Adrenal gland (tissue), 12 donors: Measurements from ENCODE around the gene DPM2. TPM values are rescaled to one million over a fixed set of nuclear protein-coding genes. Genes with fewer than 3 reads are reported as not detected.

Source experiments
- DNase-seq, 7 donors: peaks; one replicate each; pipeline ENCODE4 v3.0.0-alpha.2; 2019 to 2020
- H3K27ac ChIP-seq, 5 donors: fragments of 200-600 bp; sonication (generic) in 4 of 5; 1 replicate in 3 of 5; 2 replicates in 2 of 5; pipeline versions ENCODE4 v1.5.1 to v1.8.0; 2016 to 2020; ENCODE audit warnings: mild to moderate bottlenecking in 1 of 5
- H3K27me3 ChIP-seq: fragments of 200-600 bp; 2 replicates; pipeline ENCODE4 v1.8.0; 2021
- H3K36me3 ChIP-seq, 2 donors: fragments of 200-600 bp; replicated peaks in 1 of 2; 1 replicate in 1 of 2; 2 replicates in 1 of 2; pipeline versions ENCODE4 v1.5.1 to v1.8.0; 2018 to 2022
- H3K4me1 ChIP-seq, 2 donors: fragments of 200-600 bp; replicated peaks in 1 of 2; 1 replicate in 1 of 2; 2 replicates in 1 of 2; pipeline versions ENCODE4 v1.5.1 to v1.8.0; 2018 to 2021
- H3K4me3 ChIP-seq, 4 donors: fragments of 200-600 bp; sonication (generic) in 3 of 4; one replicate each; pipeline ENCODE4 v1.5.1; 2016 to 2018
- H3K9me3 ChIP-seq, 3 donors: fragments of 200-600 bp; sonication (generic) in 1 of 3; replicated peaks in 1 of 3; 1 replicate in 2 of 3; 2 replicates in 1 of 3; pipeline versions ENCODE4 v1.5.1 to v1.8.0; 2016 to 2021
- POLR2A ChIP-seq, 2 donors: fragments of 450-650 bp; IDR thresholded peaks; one replicate each; pipeline ENCODE4 v1.6.1; 2017; ENCODE audit warnings: antibody characterized with exemption in 2 of 2, mild to moderate bottlenecking in 2 of 2, moderate library complexity in 1 of 2
- WGBS, 4 donors: extraction: QIAGEN DNeasy Blood & Tissue Kit in 2 of 4; methylation state at CpG; one replicate each; pipeline versions ENCODE4 v1.1.5 to v1.1.7; 2013 to 2017; 5-methylcytosine and 5-hydroxymethylcytosine counted together
- intact Hi-C, 2 donors: fragments of 100-400 bp; cut with DNase I; formaldehyde crosslinking; loops; one replicate each; pipeline versions ENCODE4 v1.14.1 to v1.15.0; 2022 to 2023
- polyA plus RNA-seq, 3 donors: library from polyadenylated mRNA; stranded (reverse); fragments of 200-250 nt in 2 of 3; fragments of 350-450 nt in 1 of 3; fragmentation: Illumina TruSeq in 1 of 3; extraction: RNeasy Lipid Tissue Mini Kit (QIAGEN cat#74804) in 1 of 3; gene quantifications; one replicate each; pipeline ENCODE4 v1.2.3, GENCODE V29; 2013 to 2014
- total RNA-seq, 9 donors: library from RNA; depleted of rRNA in 4 of 9; stranded (reverse); fragments of >200 nt in 4 of 9; fragments of 120-200 nt in 1 of 9; fragmentation: NEBNext Ultra II Directional in 1 of 9; extraction: Animal tissue kit (Norgen Biotek cat#: 25700) in 1 of 9; gene quantifications; one replicate each; pipeline versions ENCODE4 v1.1.0 to v1.2.4, GENCODE V29; 2013 to 2023
- TF ChIP-seq, protein P1 (sequence below), 6 experiments: fragments of 450-650 bp in 4 of 6; fragments of 200-600 bp in 2 of 6; sonication (generic) in 1 of 6; IDR thresholded peaks; 1 replicate in 5 of 6; 2 replicates in 1 of 6; pipeline versions ENCODE4 v1.5.1 to v1.8.0; 2016 to 2021; ENCODE audit warnings: antibody characterized with exemption in 6 of 6, mild to moderate bottlenecking in 2 of 6, moderate library complexity in 1 of 6
- donor health status: healthy with polysubstance abuse.
- donor health status: Bipolar disorder and iron deficiency.
- donor health status: DM: yes; HTN: yes; CAD: no.
- donor health status: DM: no; HTN: no; CAD: no.
- donor health status: DM: no; HTN: no; CAD: no.
- donor health status: DM: yes; HTN: yes; CAD: no.

The DPM2 gene
- total and polyA plus RNA-seq, 12 donors: 18.4 to 46.8 (median 33.5) TPM

DNA sequence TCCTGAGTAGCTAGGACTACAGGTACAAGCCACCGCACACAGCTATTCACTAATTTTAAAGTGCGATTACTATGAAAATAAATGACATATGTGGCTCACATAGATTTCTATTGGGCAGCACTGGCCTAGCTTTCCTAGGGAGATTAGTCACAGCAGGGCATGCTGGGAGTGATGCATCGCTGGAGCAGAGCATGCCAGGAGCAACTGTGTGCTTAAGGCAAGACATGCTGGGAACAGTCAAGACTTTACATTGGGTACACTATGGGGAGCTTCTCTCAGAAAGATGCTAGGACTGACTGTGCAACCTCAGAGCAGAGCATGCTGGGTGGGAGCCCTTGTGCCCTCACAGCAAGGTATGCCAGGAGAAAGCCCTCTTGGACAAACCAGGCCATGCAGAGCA lies 47.6 kb downstream of the DPM2 start:
- Histone ChIP-seq H3K27me3 (no peaks in the 10 kb centered on the region), H3K9me3 (no peaks in the 10 kb centered on the region), H3K4me1 (peaks cover 0 to 1% of the 10 kb centered on the region in 2 donors), H3K27ac (no peak overlapping the region), H3K4me3 (no peak overlapping the region), H3K36me3 (peaks cover 0 to 87% of the 10 kb centered on the region in 2 donors)
- TF ChIP-seq, protein P1, sequence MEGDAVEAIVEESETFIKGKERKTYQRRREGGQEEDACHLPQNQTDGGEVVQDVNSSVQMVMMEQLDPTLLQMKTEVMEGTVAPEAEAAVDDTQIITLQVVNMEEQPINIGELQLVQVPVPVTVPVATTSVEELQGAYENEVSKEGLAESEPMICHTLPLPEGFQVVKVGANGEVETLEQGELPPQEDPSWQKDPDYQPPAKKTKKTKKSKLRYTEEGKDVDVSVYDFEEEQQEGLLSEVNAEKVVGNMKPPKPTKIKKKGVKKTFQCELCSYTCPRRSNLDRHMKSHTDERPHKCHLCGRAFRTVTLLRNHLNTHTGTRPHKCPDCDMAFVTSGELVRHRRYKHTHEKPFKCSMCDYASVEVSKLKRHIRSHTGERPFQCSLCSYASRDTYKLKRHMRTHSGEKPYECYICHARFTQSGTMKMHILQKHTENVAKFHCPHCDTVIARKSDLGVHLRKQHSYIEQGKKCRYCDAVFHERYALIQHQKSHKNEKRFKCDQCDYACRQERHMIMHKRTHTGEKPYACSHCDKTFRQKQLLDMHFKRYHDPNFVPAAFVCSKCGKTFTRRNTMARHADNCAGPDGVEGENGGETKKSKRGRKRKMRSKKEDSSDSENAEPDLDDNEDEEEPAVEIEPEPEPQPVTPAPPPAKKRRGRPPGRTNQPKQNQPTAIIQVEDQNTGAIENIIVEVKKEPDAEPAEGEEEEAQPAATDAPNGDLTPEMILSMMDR (IDR thresholded peaks at IDR 0.05): no peak
- TF ChIP-seq POLR2A (IDR thresholded peaks at IDR 0.05): no peak
- 84 to 92% (median 88%) methylated on average over 3 of the region's 3 CpGs for WGBS, 4 donors
- no peak for DNase-seq
- intact Hi-C loops: no loop called here

DNA sequence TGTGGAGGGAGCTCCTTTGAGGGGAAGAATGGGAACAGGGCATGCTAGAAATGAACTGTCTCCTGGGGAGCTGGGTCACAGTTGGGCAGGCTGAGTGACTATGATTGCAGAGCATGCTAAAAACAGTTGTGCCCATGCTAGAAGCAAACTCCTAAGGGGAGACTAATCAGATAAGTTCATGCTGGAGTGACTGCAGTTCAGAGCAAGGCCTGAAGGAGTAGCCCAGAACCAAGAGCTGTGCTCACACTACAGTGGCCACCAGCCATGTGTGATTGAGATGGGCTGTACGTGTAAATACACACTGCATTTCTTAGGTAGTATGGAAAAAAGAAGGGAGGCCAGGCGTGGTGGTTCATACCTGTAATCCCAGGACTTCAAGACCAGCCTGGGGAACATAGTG lies 49.9 kb downstream of the DPM2 start:
- peaks cover 0 to 70% of the 10 kb centered on the region in 2 donors for H3K36me3 ChIP-seq
- H3K9me3 ChIP-seq: no peaks in the 10 kb centered on the region
- DNase-seq: no peak
- H3K27me3 ChIP-seq: no peaks in the 10 kb centered on the region
- TF ChIP-seq POLR2A (IDR thresholded peaks at IDR 0.05): no peak
- TF ChIP-seq, protein P1 (IDR thresholded peaks at IDR 0.05): no peak
- intact Hi-C loops: no loop called here
- H3K27ac ChIP-seq: no peak overlapping the region
- peaks cover 0 to 10% of the 10 kb centered on the region in 2 donors for H3K4me1 ChIP-seq
- WGBS, 4 donors: 79 to 95% (median 90%) methylated on average over 2 of the region's 2 CpGs
- no peak overlapping the region for H3K4me3 ChIP-seq

DNA sequence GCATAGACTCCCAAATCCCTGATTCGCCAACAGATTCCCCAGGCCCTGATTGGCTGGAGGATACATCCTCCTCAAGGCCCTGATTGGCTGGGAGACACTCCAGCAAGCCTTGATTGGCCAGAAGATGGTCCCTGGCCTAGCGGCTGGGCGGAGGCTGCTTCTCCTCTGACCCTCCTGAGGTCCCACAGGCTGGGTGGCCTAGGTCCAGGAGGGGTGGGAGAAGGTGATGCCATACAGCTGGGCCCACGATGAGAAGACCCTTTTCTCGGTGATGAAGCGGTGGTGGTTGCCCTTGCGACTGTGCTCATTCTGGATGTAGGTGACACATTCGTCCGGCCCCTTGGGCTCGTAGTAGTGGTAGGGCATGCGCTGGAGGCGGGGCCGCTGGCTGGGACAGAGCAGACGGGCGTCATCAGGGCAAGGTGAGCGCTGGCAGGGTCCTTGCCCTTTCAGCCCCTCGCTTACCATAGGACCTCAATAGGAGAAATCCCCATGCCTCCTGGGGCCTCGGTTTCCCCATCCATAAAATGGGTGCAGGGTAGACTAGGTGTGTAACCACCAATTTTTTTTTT lies 51.2 kb downstream of the DPM2 start:
- intact Hi-C loops: no loop called here
- H3K27ac ChIP-seq: peak overlapping the region in 1 of 5 donors; percentile 16
- H3K36me3 ChIP-seq: peaks cover 0 to 61% of the 10 kb centered on the region in 2 donors
- no peaks in the 10 kb centered on the region for H3K9me3 ChIP-seq
- TF ChIP-seq, protein P1 (IDR thresholded peaks at IDR 0.05): no peak
- TF ChIP-seq POLR2A (IDR thresholded peaks at IDR 0.05): no peak
- H3K4me1 ChIP-seq: peaks cover 0 to 10% of the 10 kb centered on the region in 2 donors
- no peak for DNase-seq
- WGBS, 4 donors: 94 to 98% (median 96%) methylated on average over 11 to 18 of the region's 18 CpGs
- no peak overlapping the region for H3K4me3 ChIP-seq
- H3K27me3 ChIP-seq: no peaks in the 10 kb centered on the region

DNA sequence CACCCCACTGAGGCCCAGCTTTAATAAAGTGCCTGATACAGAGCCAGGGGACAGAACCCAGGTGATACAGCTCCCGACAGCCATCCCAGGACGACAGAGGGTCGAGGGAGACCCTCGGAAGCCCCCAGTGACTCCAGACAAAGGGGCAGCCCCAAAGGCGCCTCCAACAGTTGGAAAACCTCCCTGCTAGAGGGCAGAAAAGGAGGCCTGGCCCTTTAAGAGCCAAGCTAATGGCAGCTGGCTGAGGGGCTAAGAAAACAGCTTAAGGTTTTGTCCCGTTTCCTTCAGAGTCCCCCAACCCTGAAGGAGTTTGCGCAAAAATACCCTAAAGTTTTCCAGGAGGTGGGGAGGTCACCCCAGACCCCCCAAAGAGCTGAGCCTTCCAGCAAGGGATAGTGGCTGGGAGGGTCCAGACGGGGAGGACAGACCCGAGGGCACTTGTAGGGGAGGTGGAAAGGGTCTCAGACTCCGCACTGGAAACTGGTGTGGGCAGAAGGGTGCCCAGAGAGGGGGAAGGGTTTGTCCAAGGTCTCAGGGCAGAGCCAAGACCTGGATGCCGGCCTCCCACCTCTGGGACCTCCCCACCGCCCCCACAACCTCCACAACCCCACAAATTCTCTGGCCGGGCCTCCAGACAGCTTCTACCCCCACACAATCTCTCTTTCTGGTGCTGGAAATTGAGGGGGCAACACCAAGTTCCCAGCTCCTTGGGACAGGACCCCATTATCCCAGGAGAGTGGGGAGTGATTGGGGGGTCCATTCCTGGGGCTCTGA lies 52.0 kb downstream of the DPM2 start:
- H3K36me3 ChIP-seq: peaks cover 0 to 55% of the 10 kb centered on the region in 2 donors
- DNase-seq: no peak

More for the DNA sequence above, 52.0 kb downstream of the DPM2 start:
- Histone ChIP-seq H3K9me3 (no peaks in the 10 kb centered on the region), H3K4me3 (no peak overlapping the region), H3K27me3 (no peaks in the 10 kb centered on the region), H3K4me1 (peaks cover 0 to 10% of the 10 kb centered on the region in 2 donors), H3K27ac (peak overlapping the region in 1 of 5 donors; percentile 29)
- TF ChIP-seq, protein P1 (IDR thresholded peaks at IDR 0.05): no peak
- WGBS, 4 donors: 80 to 90% (median 82%) methylated on average over 7 to 13 of the region's 13 CpGs
- intact Hi-C loops: no loop called here

Other genes starting within 250 kb of the DPM2 start
- under 1 TPM in 5 of 9 donors, not detected in 4; 0.11 to 0.94 (median 0.20) TPM for gene CFAP157, start 230.9 kb downstream of the DPM2 start, total RNA-seq
- under 1 TPM in 2 of 3 donors, not detected in 1; 0.67 to 0.88 TPM for gene CFAP157, start 230.9 kb downstream of the DPM2 start, polyA plus RNA-seq
- gene PTRH1, start 222.2 kb downstream of the DPM2 start, total RNA-seq: 10 to 100 TPM; 20.8 to 48.8 (median 26.3) TPM
- 10 to 100 TPM in 2 of 3 donors, 1 to 10 TPM in 1; 3.4 to 32.8 (median 19.5) TPM for gene PTRH1, start 222.2 kb downstream of the DPM2 start, polyA plus RNA-seq
- 1 to 10 TPM in 1 of 9 donors, under 1 TPM in 6, not detected in 2; under 0.01 to 1.0 (median 0.26) TPM for gene TTC16, start 221.8 kb downstream of the DPM2 start, total RNA-seq
- gene TTC16, start 221.8 kb downstream of the DPM2 start, polyA plus RNA-seq: under 1 TPM; 0.11 to 0.57 (median 0.48) TPM
- gene TOR2A, start 202.6 kb downstream of the DPM2 start, total RNA-seq: 10 to 100 TPM; 10.8 to 30.6 (median 17.9) TPM
- gene TOR2A, start 202.6 kb downstream of the DPM2 start, polyA plus RNA-seq: 10 to 100 TPM in 2 of 3 donors, 1 to 10 TPM in 1; 4.3 to 16.9 (median 14.6) TPM
- gene SH2D3C, start 159.2 kb downstream of the DPM2 start, total RNA-seq: 10 to 100 TPM in 4 of 9 donors, 1 to 10 TPM in 5; 4.3 to 14.2 (median 9.8) TPM
- gene SH2D3C, start 159.2 kb downstream of the DPM2 start, polyA plus RNA-seq: 10 to 100 TPM in 2 of 3 donors, 1 to 10 TPM in 1; 2.1 to 27.1 (median 19.1) TPM
- gene CDK9, start 151.8 kb downstream of the DPM2 start, total RNA-seq: 100 to 1,000 TPM in 6 of 9 donors, 10 to 100 TPM in 3; 41.0 to 238 (median 115) TPM
- 100 to 1,000 TPM in 2 of 3 donors, 10 to 100 TPM in 1; 64.0 to 202 (median 166) TPM for gene CDK9, start 151.8 kb downstream of the DPM2 start, polyA plus RNA-seq
- gene FPGS, start 135.0 kb downstream of the DPM2 start, total RNA-seq: 100 to 1,000 TPM in 5 of 9 donors, 10 to 100 TPM in 4; 31.1 to 359 (median 101) TPM
- gene FPGS, start 135.0 kb downstream of the DPM2 start, polyA plus RNA-seq: 100 to 1,000 TPM in 2 of 3 donors, 10 to 100 TPM in 1; 59.6 to 176 (median 144) TPM
- 100 to 1,000 TPM in 5 of 9 donors, 10 to 100 TPM in 3, 1 to 10 TPM in 1; 4.3 to 214 (median 121) TPM for gene ENG, start 83.2 kb downstream of the DPM2 start, total RNA-seq
- gene ENG, start 83.2 kb downstream of the DPM2 start, polyA plus RNA-seq: 100 to 1,000 TPM in 1 of 3 donors, 10 to 100 TPM in 2; 43.2 to 116 (median 96.7) TPM
- 100 to 1,000 TPM in 3 of 9 donors, 10 to 100 TPM in 6; 51.9 to 136 (median 89.9) TPM for gene AK1, start 60.2 kb downstream of the DPM2 start, total RNA-seq
- 100 to 1,000 TPM in 2 of 3 donors, 10 to 100 TPM in 1; 60.0 to 242 (median 175) TPM for gene AK1, start 60.2 kb downstream of the DPM2 start, polyA plus RNA-seq
- gene ST6GALNAC6, start 38.3 kb downstream of the DPM2 start, total RNA-seq: 100 to 1,000 TPM in 1 of 9 donors, 10 to 100 TPM in 8; 34.7 to 129 (median 62.4) TPM
- 10 to 100 TPM; 26.7 to 46.9 (median 40.0) TPM for gene ST6GALNAC6, start 38.3 kb downstream of the DPM2 start, polyA plus RNA-seq
- gene ST6GALNAC4, start 20.8 kb downstream of the DPM2 start, total RNA-seq: 10 to 100 TPM in 8 of 9 donors, 1 to 10 TPM in 1; 8.7 to 65.7 (median 23.6) TPM
- 1 to 10 TPM; 5.3 to 9.2 (median 8.6) TPM for gene ST6GALNAC4, start 20.8 kb downstream of the DPM2 start, polyA plus RNA-seq
- 1 to 10 TPM in 2 of 9 donors, under 1 TPM in 4, not detected in 3; 0.19 to 2.3 (median 0.88) TPM for gene PIP5KL1, start 7.1 kb downstream of the DPM2 start, total RNA-seq
- 1 to 10 TPM in 1 of 3 donors, under 1 TPM in 2; 0.22 to 1.5 (median 0.54) TPM for gene PIP5KL1, start 7.1 kb downstream of the DPM2 start, polyA plus RNA-seq
- gene EEIG1, start 43.1 kb upstream of the DPM2 start, total RNA-seq: 100 to 1,000 TPM in 2 of 9 donors, 10 to 100 TPM in 7; 10.1 to 179 (median 68.3) TPM
- gene EEIG1, start 43.1 kb upstream of the DPM2 start, polyA plus RNA-seq: 10 to 100 TPM; 24.5 to 49.5 (median 32.6) TPM
- gene NAIF1, start 129.5 kb upstream of the DPM2 start, total RNA-seq: 10 to 100 TPM in 7 of 9 donors, 1 to 10 TPM in 2; 8.0 to 20.7 (median 12.7) TPM
- 10 to 100 TPM in 2 of 3 donors, 1 to 10 TPM in 1; 6.6 to 12.8 (median 10.8) TPM for gene NAIF1, start 129.5 kb upstream of the DPM2 start, polyA plus RNA-seq
- 10 to 100 TPM; 11.4 to 60.6 (median 20.5) TPM for gene SLC25A25, start 130.4 kb upstream of the DPM2 start, total RNA-seq
- gene SLC25A25, start 130.4 kb upstream of the DPM2 start, polyA plus RNA-seq: 10 to 100 TPM; 13.6 to 14.1 (median 13.9) TPM
- gene PTGES2, start 189.9 kb upstream of the DPM2 start, total RNA-seq: 100 to 1,000 TPM in 4 of 9 donors, 10 to 100 TPM in 5; 64.8 to 147 (median 96.0) TPM
- gene PTGES2, start 189.9 kb upstream of the DPM2 start, polyA plus RNA-seq: 100 to 1,000 TPM in 2 of 3 donors, 10 to 100 TPM in 1; 69.5 to 104 (median 101) TPM
- 10 to 100 TPM in 1 of 9 donors, 1 to 10 TPM in 4, under 1 TPM in 1, not detected in 3; 0.33 to 48.2 (median 1.2) TPM for gene LCN2, start 211.6 kb upstream of the DPM2 start, total RNA-seq
- 1 to 10 TPM in 2 of 3 donors, under 1 TPM in 1; 0.37 to 1.9 (median 1.7) TPM for gene LCN2, start 211.6 kb upstream of the DPM2 start, polyA plus RNA-seq
- 1,000 to 10,000 TPM in 4 of 9 donors, 100 to 1,000 TPM in 5; 165 to 1,914 (median 315) TPM for gene BBLN, start 222.4 kb upstream of the DPM2 start, total RNA-seq
- gene BBLN, start 222.4 kb upstream of the DPM2 start, polyA plus RNA-seq: 100 to 1,000 TPM in 2 of 3 donors, 1 to 10 TPM in 1; 5.5 to 924 (median 522) TPM